Stimulated activated CD4-positive, alpha-beta T cell treated with anti-CD3 and anti-CD28 coated beads, Interleukin-4, amount 100 ng/mL, for 48 hours (primary cell): ENCODE measurements around the gene ATXN1.

Experiments
- DNase-seq, 2 donors: peaks; one replicate each; pipeline ENCODE4 v3.0.0-alpha.2; 2020; ENCODE audit warnings: low read depth in 2 of 2

The ATXN1 gene

DNA sequence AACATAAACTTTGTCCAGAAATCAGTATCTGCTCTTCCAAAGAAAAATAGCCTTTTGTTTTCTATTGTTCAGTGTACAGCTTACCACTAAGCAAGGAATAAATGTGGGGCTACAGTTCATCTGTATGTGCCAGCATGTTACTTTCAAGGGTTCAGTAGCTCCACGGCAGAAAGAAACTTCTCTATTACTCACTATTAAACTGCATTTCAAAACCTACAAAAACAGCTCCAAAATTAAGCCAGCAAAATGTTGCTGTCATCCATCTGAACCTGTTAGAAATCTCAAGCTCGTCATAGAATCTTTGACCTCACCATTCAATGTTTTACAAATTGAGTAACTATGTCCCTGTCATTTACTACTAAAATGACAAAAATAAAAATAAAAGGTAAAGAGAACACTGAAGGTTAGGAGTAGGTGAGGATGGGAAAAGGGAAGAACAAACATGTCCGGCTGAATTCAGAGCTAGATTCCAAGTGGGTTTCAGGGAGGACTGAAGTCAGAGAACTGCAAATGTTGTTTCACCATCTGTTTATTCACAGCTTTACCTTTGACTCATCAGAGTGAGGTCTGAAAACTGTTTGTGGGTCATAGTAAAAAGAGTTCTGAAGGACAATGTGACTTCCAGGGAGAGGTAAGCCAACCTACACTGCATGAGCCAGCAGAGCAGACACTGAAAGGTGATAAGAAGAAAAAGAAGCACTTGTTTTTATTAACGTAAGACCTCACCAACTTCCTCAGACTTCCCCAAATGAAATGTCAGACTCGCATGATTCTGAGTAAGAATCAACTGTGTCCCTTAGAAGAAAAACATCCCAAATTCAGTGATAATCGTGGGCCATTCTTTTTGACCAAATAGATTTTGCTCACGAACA is 62.0 kb downstream of the ATXN1 start:
- DNase-seq: no peak

DNA sequence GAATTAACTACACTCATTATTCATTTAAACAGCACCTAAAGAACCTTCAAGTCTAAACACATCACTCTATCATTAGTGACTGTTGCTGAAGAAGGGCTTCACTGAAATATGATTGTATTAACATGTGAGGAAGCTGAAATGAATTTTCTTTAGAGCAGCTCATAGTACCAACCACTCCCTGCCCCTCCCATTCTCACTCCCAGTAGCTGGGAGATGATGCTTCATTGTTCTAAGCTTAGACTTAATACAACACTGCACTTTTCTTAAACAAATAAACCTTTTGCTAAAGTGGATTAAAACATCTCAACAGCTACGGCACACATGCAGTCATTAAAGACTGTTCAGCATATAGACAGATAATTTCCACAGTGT is 63.1 kb downstream of the ATXN1 start:
- DNase-seq: no peak

DNA sequence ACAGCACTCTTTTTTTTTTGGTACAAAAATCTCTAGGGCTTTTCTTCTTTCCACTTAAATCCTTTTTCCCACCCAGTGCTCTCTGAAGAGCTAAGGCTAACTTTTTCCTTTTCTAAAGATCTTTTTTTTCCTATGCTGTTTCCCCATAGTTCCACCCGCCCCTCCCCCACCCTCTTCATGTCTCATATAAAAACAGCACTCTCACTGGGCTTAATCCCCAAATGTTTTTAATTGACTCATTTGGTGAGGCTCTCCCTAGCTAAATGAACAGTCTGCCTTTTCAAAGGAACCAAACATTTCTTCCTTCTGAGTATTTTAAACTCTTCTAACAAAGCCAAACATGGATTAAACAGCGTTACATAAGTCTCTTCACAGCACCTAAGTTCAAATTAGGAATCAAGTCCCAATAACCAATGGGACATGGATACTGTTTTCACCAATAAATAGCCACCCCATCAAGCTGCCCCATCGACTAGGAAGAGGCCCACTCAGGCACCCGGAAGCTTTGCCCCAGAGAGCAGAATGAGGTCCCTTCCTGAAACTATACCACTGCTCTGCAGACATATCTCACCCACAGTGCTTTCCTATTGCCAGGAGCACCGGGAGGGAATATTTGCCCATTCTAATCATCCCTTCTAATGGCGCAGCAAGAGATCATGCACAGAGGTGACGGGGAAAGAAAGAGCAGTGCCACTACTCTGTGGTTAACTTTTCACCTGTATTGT is 63.7 kb downstream of the ATXN1 start:
- no peak for DNase-seq

DNA sequence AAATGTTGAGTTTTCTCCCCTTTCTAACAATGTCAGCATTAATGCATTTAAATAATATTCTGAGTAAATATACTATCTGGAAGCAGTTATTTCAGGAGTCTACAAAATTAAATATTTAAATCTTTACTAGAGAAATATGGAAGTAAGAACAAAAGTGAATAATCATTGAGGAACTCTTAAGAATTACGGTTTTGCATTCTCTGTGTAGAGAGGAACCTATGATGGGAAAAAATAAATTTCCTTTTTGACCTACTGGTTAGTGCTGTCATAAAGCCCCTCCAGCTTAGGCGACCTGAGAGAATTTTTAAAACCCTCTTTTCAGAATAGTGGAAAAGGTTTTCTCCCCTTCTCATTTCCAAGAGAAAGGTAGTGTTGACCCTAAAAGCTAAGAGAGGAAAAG is 64.8 kb downstream of the ATXN1 start:
- no peak for DNase-seq

DNA sequence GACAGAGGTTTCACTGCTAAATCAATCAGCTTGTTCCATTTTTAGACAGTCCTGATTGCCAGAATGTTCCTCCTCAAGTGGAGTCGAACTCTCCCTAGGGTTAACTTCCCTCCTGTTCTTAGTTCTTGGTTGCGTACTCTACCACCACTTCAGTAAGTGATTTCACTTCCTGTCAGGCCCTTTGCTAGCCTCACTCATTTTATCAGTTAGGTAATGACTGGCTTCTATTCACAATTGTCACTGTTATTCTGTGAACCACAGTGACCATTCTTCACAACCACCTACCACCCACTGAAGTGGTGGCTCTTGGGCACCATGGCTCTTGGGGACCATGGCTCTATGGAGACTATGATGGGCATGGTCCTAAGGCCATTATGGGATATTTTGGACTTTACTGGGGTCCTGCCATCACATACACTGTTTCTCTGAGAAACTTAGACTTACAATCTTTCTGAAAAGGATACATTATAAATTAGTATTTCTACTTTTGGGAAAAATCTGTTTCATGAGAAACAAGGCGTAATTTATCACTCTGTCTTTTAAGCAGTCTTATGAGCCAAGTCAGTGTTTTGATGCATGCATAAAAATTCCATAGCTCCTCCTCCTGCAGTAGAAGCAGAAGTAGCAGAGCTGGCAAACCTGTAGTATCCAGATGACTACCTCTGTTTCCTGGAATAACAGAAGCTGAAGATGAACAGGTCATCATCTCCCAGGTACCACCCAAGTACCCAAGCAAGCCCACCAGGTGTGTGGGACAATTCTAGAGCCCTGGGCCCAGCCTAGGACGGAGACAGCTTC is 66.3 kb downstream of the ATXN1 start:
- no peak for DNase-seq

DNA sequence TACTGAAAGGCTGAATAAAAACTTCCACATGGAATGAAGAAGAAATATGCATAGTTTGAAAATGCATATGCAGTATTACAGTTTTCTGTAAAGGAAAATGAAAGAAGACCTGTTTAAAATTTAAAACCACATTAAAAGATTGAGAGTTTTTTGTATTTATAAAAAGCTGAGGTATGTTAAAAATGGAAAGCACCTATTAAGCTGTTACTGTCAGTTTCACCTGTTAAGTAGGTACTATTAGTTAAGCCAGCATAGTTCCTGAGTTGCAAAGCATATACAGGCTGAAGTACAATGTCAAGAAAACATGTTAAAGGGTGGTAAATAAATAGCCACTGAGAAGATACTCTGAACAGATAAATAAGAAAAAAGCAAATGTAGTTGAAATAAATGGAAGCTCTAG is 69.9 kb downstream of the ATXN1 start:
- no peak for DNase-seq

DNA sequence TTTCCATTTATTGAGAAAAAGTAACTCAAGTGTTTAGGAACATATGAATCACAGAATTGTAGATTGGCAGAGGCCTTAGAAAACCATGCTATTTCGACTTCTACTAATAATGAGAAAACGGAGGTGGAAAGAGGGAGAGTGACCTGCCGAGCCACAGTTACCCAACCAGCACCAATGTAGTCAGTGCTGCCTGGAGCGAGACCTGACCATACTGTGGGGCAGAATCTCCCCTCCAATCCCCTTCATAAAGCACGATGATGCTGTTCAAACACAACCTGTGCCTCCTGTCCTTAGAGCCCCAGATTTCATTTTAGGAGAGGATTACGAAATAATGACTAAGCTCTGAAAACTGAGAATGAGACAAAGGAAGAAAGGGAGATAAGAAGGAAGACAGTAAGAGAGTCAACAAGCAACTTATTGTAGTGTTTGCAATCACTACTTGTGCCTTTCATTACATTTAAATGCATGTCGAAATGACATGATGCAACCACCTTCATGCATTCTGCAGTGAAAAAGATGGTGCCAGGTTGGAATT is 70.6 kb downstream of the ATXN1 start:
- DNase-seq: peak in 1 of 2 donors; percentile 51

DNA sequence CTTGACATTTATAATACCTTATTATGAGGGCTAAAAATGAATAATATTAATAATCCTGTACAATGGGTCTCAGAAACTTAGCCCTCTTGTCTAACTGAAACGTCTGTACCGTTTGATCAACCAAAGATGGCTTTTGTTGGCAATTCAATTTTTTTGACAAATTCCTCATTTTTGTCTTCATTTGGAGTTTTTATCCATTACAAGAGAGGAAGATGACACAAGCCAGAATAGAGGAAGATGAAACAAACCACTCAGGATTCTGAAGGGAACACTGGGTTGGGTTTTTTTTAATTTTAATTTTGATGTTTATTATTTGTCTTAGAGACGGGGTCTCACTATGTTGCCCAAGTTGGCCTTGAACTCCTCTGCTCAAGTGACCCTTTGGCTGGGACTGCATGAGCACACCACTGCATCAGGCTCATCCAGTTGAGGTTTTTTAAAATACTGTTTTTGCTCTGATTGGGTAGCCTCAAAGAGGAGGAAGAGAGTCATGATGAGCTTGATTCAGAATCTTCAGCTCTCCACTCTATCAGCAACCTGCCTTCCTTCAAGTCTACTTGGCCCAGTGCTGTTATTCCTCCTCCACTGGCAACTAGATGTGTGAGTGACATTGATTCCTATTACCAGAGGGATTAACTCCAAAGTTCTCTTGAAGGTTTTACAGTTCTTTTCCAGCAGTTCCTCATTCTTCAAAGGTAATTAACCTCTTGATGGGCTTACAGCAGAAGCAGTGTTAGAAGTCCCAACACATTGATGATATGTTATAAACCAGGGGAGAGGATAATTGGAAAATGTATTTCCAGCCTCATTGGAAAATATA is 71.3 kb downstream of the ATXN1 start:
- DNase-seq: no peak

DNA sequence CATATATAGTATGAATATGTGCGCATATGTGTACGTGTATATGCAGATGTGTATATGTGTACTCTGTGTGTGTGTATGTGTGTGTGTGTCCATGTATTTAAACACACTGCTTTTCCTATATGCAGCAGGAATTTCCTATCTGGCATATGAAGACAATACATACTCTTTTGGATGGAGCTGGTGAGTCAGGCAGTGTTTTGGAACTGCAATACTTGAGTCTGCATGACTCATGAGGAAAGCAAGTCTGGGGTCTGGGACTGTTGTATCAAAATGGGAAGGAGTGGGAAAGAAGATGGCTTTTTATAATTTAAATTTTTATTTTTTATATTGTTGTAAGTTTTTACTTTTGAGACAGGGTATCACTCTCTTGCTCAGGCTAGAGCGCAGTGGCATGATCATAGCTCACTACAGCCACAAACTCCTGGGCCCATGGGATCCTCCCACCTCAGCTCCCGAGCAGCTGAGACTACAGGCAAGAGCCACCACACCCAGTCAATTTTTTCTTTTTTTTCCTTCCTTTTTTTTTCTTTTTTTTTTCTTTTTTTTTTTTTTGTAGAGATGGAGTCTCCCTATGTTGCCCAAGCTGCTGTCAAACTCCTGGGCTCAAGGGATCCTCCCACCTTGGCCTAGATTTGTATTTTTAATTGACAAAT is 72.2 kb downstream of the ATXN1 start:
- DNase-seq: no peak

DNA sequence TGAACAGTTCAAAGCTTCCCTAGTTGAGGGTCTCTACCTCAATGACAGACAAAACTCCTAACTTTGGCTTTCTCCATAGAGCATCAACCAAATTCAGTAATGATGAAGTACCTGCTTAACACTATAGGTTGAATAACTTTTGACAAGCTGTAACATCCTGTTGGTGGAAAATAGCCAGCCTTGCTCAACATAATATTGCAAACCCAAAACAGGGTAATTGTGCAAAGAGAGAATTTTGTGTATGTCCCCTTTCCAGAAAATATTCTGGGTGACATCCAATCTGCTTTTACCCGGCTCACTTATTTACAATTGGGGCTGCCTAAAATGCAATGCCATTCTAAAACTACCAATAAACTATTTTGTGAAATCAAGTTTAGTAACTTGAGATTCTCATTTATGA is 72.8 kb downstream of the ATXN1 start:
- DNase-seq: no peak

DNA sequence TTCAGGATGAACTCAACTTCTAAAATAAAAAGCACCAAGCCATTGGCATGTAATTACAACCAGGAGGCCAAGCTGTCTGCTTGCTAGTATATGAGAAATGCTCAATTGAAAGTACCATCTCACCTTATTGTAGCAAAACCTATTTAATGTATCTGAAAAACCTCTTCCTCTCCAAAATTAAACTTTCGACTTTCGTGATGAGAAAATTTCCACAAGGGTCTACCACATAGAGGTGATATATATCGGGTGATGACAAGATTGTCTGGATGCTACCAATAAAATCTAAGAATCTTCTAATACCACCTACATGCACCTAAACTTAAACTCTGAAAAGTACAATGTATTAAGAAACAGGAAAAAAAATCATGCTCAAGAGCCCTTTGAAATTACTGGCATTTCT is 74.2 kb downstream of the ATXN1 start:
- no peak for DNase-seq

DNA sequence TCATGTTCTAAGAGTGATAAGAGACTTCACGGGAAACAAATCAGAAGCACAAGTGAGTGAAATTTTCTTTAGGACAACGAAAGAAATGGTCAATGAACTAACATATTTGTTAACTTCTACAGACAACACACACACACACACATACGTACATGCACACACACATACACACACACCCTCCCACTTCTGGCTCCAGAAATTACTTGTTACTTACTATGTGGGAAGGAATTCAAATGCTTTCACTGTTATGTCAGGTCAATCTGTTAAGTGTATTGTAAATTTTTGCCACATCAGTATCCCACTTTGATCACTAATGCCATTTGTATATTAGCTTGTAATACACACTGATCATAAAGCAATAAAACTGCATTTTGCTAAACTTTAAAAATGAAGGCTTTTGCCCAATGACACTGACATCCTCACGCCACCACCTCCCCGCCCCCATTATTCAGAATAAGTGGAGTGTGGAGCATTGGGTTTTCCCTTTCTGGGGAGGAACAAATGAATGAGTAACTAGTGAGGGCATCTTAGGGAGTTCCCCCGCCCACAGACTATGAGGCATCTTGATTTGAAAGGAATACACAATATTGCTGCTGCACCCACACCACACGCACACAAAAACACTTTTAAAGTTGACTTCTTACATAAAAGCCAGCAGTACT is 76.2 kb downstream of the ATXN1 start:
- DNase-seq: peak; percentile 78 to 92

DNA sequence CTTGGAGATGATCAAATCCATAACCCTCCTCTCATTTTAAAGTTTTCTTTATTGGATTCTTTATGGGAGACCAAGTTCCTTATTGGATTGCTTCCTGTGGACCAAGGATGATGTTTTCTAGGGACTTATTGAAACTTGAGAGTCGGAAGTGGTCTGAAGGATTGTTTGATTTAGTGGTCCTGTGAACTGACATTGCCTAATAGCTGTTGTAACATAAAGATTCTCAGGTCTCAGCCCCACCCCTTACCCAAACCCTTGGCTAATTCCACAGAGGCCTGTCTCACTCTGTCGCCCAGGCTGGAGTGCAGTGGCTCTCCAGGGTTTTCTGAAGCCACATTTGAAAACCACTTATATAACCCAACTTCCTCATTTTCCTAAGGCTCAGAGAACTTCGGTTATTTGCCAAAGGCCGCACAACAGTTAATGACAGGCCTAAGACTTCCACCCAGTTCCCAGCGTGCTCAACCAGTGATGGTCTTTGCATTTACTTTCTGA is 77.0 kb downstream of the ATXN1 start:
- DNase-seq: no peak

DNA sequence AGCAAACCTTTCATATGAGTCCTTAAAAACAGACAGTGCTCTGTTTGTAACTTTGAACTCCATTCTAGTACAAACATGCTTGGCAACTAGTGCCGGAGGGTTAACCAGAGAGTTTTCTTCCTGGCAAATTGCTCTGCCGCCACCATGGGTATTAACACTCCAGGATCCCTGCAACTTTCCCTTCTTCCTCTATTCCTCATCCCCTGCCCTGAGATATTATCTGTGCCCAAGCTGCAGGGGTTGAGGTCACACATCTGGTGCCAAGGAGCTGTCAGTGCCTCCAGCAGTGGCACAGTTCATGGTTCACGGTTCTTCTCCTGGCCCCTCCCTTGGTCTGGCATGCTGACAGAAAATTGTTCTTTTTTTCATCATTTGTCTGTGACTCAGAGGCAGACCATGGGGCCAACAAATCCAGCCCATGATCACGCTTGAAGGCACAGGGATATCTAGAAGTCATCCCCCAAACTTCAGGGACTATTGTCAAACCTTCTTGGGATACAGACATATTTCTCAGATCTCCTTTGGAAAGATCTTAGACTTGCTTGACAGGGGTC is 77.5 kb downstream of the ATXN1 start:
- DNase-seq: no peak

DNA sequence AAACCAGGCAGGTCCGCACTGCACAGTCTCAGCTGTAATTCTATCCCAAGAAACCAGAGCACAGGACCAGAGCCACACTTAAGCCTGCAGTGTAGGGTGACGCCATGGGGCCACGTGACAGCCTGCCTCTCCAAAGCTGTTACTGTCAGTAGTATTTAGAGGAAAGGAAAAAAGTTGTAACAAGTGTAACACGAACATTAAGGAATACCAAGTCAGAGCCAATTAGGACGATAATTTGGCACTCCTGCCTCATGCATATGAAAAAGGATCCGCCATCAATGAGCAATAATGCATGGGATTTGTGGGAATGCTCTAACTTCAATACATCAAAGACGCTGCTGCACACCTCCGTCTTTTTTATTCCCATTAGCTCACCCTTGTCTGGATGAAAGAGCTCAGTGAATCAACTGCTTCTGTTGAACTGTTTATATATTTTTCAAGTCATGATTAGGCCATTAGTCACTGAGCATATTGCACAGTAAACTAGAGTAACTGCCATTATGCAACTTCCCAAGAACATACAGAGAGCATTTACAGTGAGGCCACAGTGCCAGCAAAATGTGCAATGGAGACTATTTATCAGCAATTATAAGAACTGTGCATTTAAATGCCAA is 79.9 kb downstream of the ATXN1 start:
- DNase-seq: no peak

DNA sequence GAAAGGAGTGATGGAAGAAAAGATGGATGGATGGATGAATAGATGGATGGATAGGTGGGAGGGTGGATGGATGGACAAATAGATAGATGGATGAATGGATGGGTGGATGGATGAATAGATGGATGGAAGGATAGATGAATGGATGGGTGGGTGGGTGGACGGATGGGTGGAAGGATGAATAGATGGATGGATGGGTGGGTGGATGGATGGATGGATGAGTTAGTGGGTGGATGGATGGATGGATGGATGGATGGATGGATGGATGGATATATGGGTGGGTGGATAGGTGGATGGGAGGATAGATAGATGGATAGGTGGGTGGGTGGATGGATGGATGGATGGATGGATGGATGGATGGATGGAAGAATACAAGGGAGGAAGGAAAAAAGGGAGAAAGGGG is 82.2 kb downstream of the ATXN1 start:
- no peak for DNase-seq

DNA sequence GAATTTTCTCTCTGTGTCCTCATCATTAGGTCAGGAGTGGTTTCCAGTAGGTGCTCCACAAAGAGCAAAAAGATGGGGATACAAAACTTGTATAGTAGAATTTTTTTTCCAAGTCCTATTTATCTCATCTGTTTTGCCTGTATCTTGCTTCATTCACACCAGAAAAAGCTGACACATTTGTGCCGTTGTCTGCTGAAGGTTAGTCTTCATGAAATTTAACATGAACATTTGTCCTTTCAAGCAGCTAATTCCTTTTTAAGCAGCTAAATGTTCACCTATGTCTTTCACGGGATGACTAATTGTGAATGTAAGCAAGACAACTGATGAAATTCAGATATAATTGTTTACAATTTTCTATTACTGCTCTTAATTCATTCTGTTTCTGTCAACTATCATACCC is 83.8 kb downstream of the ATXN1 start:
- no peak for DNase-seq

DNA sequence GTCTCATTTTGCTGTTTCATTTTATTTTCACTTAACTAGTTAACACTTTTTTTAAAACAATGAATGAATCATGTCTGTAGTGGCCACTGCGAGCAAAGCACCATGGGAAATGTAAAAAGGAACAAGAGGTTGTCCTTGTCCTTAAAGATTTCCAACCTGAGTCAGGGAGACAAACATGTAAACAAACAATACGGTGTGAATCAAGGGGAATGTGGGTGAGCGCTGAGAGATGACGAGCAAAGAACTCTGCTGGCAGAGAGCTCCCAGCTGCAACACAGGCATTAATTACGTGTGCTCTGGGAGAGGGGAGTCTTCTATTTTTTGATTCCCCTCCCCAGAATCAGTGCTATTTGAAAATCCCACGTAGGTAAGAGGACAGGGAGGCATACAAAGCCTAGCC is 84.3 kb downstream of the ATXN1 start:
- DNase-seq: no peak

DNA sequence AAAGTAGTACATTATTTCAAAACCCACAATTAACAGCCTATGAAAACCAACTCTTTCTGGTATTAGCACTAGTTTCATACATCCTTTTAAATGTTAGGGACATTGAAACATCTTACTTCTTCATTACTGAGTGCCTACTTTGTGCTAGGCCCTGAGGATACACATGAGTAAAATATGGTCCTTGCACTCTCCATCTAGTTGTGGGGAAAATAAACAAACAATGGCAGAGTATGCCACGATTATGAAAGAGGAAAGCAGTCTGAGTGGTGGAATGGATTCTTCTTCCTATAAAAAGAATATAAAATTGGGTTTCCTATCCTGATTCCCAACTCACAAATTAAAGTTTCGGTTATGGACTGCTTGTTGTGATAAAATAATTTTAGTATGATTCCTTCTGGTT is 84.9 kb downstream of the ATXN1 start:
- DNase-seq: no peak
